BLaER1 (cell line): Measurements from ENCODE around the gene NBEA.

Experiments used
- H3K27ac ChIP-seq: shearing (Covaris generic); formaldehyde crosslinking; 2 replicates; pipeline ENCODE4 v1.8.1; 2022
- H3K27me3 ChIP-seq: shearing (Covaris generic); formaldehyde crosslinking; 2 replicates; pipeline ENCODE4 v1.8.1; 2022
- H3K36me3 ChIP-seq: shearing (Covaris generic); formaldehyde crosslinking; 2 replicates; pipeline ENCODE4 v1.8.1; 2022
- H3K4me1 ChIP-seq: shearing (Covaris generic); formaldehyde crosslinking; 2 replicates; pipeline ENCODE4 v1.8.1; 2022
- H3K4me2 ChIP-seq: shearing (Covaris generic); formaldehyde crosslinking; 2 replicates; pipeline ENCODE4 v1.8.1; 2022
- H3K4me3 ChIP-seq: shearing (Covaris generic); formaldehyde crosslinking; 2 replicates; pipeline ENCODE4 v1.8.1; 2022
- H3K9ac ChIP-seq: shearing (Covaris generic); formaldehyde crosslinking; 2 replicates; pipeline ENCODE4 v1.8.1; 2022
- H3K9me3 ChIP-seq: shearing (Covaris generic); formaldehyde crosslinking; 2 replicates; pipeline ENCODE4 v1.8.1; 2022
- H4K20me1 ChIP-seq: shearing (Covaris generic); formaldehyde crosslinking; 2 replicates; pipeline ENCODE4 v1.8.1; 2022
- Cebpa-rat ChIP-seq: shearing (Covaris generic); IDR thresholded peaks from 2 replicates; pipeline ENCODE4 v1.8.1; 2022

NBEA gene

DNA sequence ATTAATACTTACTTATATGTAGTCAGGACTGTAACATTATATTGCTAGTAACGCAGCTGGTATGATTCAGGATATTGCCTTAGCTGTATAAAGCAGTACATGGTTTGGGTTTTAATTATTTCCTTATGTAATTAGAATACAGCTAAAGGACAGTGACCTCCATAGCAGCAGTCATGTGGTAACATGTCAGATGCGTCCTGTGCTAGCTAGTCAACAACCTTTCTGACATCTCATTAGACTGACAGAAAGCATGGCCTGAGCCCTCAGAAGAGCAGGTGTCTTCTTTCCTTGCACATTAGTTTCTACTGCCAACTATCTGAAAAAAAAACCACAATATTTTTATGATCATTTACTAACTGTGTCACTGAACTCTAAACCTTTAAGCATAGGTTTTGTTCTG, 412.2 kb downstream of the NBEA start:
- Histone ChIP-seq H3K9ac (no peak overlapping the region), H3K4me2 (no peak overlapping the region), H3K9me3 (no peaks in the 10 kb centered on the region), H3K27me3 (no peaks in the 10 kb centered on the region), H3K4me1 (no peaks in the 10 kb centered on the region), H4K20me1 (no peaks in the 10 kb centered on the region), H3K36me3 (no peaks in the 10 kb centered on the region), H3K27ac (no peak overlapping the region), H3K4me3 (no peak overlapping the region)
- TF ChIP-seq Cebpa-rat, result no peak

DNA sequence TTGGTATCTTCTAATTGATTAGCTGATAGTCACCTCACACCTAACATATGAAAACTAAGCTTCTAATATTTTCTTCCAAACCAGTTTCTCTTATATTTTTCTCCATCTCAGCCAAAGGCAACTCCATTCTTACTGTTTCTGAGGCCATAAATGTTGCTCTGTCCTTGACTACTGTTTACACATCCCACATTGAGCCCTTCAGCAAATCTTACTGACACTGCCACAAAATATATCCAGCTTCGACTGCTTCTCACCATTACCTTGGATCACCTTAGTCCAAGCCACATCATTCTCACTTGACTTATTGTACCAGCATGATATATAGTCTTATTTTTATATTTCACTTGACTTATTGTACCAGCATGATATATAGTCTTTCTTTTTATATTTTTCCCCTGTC, 412.8 kb downstream of the NBEA start:
- Histone ChIP-seq H3K4me2 (no peak overlapping the region), H3K27me3 (no peaks in the 10 kb centered on the region), H3K9ac (no peak overlapping the region), H3K9me3 (no peaks in the 10 kb centered on the region), H3K4me3 (no peak overlapping the region), H4K20me1 (no peaks in the 10 kb centered on the region), H3K36me3 (no peaks in the 10 kb centered on the region), H3K4me1 (no peaks in the 10 kb centered on the region), H3K27ac (no peak overlapping the region)
- TF ChIP-seq Cebpa-rat, result no peak

DNA sequence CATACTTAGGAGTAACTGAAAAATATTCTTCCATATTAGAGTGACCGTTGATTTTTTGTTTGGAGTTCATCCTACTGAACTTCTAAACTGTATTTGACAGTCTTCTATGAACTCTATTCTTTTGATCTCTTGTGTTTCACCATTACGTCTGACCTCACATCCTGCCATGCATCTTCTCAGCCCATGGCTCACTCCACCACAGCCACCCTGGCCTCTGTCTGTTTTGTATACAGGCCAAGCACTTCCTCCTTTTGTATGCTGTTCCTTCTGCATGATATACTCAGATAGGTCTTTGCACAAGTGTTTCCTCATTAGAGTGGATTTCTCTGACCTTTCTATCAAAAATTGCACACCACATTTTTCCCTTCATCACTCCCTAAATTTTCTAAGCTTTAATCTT, 414.5 kb downstream of the NBEA start:
- Histone ChIP-seq H3K4me1 (no peaks in the 10 kb centered on the region), H3K9me3 (no peaks in the 10 kb centered on the region), H3K36me3 (no peaks in the 10 kb centered on the region), H3K9ac (no peak overlapping the region), H3K4me3 (no peak overlapping the region), H4K20me1 (no peaks in the 10 kb centered on the region), H3K4me2 (no peak overlapping the region), H3K27me3 (no peaks in the 10 kb centered on the region), H3K27ac (no peak overlapping the region)
- TF ChIP-seq Cebpa-rat, result no peak

GRCh38 chr13:35365883-35366282, 423.8 kb downstream of the NBEA start:
- H4K20me1 ChIP-seq, result no peaks in the 10 kb centered on the region
- no peak for TF ChIP-seq Cebpa-rat
- peaks cover 3% of the 10 kb centered on the region for H3K9me3 ChIP-seq
- no peaks in the 10 kb centered on the region for H3K27me3 ChIP-seq
- H3K4me3 ChIP-seq, result no peak overlapping the region
- no peaks in the 10 kb centered on the region for H3K36me3 ChIP-seq
- H3K9ac ChIP-seq, result no peak overlapping the region
- no peak overlapping the region for H3K4me2 ChIP-seq
- H3K4me1 ChIP-seq, result no peaks in the 10 kb centered on the region
- no peak overlapping the region for H3K27ac ChIP-seq

DNA sequence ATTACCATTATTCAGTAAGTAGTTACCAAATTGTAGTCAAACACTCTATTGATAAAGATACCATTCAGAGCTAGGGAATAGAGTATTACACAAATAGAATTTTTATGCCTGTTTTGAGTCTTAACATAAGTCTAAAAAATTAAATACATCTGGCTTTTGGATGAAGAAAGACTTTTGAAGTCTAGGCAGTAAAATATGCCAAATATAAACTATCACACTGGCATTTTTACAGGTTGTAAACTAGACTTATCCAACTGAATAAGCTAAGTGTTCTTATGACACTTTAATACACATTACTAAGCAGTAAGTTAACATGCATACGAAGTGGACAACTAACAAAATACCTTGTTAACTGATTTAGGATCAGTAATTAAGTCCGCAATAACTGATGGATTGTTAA, 425.5 kb downstream of the NBEA start:
- no peak overlapping the region for H3K4me3 ChIP-seq
- TF ChIP-seq Cebpa-rat, result no peak
- no peak overlapping the region for H3K27ac ChIP-seq

DNA sequence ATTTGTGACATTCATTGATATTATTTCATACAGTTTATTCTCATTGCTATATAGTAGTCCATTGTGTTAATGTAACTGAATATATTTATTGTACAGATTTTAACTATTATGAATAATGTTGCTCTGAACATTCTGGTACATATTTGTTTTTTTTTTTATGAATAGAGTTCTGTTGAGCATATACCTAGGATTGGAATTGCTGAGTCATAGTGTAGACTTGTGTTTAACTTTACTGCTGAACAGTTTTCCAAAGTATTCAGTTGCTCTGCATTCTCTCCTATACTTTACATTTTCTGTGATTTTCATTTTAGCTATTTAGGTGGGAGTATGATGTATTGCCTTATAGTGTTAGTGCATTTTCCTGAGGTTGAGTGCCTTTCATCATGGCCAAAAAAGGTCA, 436.9 kb downstream of the NBEA start:
- Histone ChIP-seq H3K36me3 (no peaks in the 10 kb centered on the region), H3K4me1 (no peaks in the 10 kb centered on the region), H3K9ac (no peak overlapping the region), H3K9me3 (no peaks in the 10 kb centered on the region), H3K27ac (no peak overlapping the region), H3K4me2 (no peak overlapping the region), H3K4me3 (no peak overlapping the region), H3K27me3 (no peaks in the 10 kb centered on the region), H4K20me1 (no peaks in the 10 kb centered on the region)
- no peak for TF ChIP-seq Cebpa-rat

More for the DNA sequence above, 425.5 kb downstream of the NBEA start:
- Histone ChIP-seq H3K36me3 (no peaks in the 10 kb centered on the region), H3K4me1 (no peaks in the 10 kb centered on the region), H3K9me3 (peaks cover 20% of the 10 kb centered on the region), H4K20me1 (no peaks in the 10 kb centered on the region), H3K4me2 (no peak overlapping the region), H3K27me3 (no peaks in the 10 kb centered on the region), H3K9ac (no peak overlapping the region)

GRCh38 chr13:35379663-35380062, 437.6 kb downstream of the NBEA start:
- Histone ChIP-seq H3K4me2 (no peak overlapping the region), H3K4me1 (no peaks in the 10 kb centered on the region), H3K9ac (no peak overlapping the region), H3K9me3 (no peaks in the 10 kb centered on the region), H3K4me3 (no peak overlapping the region), H3K36me3 (no peaks in the 10 kb centered on the region), H4K20me1 (no peaks in the 10 kb centered on the region), H3K27me3 (no peaks in the 10 kb centered on the region), H3K27ac (no peak overlapping the region)
- no peak for TF ChIP-seq Cebpa-rat

DNA sequence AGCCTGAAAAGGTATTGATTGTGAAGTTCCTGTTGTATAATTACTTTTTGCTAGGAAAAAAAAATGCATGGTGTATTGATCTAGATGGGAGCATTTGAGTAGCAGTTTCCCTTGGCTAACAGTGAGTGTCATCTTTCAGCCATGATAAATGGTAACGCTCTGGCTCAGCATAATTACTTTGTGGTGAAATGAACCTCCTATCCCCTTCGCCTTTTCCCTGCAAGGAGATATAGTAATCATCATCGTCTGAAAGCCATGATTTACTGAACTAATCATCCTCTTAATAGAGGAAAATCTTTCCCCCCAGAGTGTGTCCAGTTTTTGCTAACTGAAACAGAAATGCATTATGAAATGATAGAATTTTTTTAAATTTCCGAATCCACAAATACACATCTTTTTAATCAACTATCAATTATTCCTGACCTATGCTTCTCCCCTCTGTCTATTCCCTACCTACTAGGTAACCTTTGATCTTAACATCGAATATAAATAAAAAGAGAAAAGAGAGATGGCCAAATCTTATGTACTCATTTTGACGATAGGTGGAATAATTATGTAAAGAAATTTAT, 445.7 kb downstream of the NBEA start:
- H3K27me3 ChIP-seq, result no peaks in the 10 kb centered on the region
- no peak for TF ChIP-seq Cebpa-rat
- no peaks in the 10 kb centered on the region for H3K4me1 ChIP-seq
- H3K4me2 ChIP-seq, result no peak overlapping the region
- H3K36me3 ChIP-seq, result no peaks in the 10 kb centered on the region
- H3K9me3 ChIP-seq, result no peaks in the 10 kb centered on the region
- H3K27ac ChIP-seq, result no peak overlapping the region
- H3K4me3 ChIP-seq, result no peak overlapping the region
- no peaks in the 10 kb centered on the region for H4K20me1 ChIP-seq
- H3K9ac ChIP-seq, result no peak overlapping the region

- no peak overlapping the region for H3K4me2 ChIP-seq
Measured at GRCh38 chr13:35388441-35389355, 446.6 kb downstream of the NBEA start.

DNA sequence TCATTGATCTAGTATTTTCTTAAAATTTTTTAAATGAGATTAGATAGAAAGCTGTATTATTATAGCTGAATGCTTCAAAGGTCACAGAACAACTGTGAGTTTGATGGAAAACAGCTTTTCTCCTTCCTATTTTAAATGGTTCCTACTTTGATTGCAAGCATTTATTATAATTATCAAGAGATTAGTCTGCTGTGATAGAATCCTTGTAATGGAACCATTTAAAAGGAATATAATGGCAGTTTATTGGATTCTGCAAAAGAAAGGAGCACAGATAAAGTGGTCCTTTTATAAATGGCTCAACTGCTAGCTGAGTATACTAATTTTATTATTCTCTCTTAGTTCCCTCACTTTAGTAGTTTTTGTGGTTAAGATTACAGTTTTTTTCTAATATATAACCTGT, 447.5 kb downstream of the NBEA start:
- no peak overlapping the region for H3K4me2 ChIP-seq
- TF ChIP-seq Cebpa-rat, result no peak
- no peak overlapping the region for H3K27ac ChIP-seq
- no peak overlapping the region for H3K9ac ChIP-seq
- H3K4me1 ChIP-seq, result no peaks in the 10 kb centered on the region
- no peaks in the 10 kb centered on the region for H3K27me3 ChIP-seq
- H4K20me1 ChIP-seq, result no peaks in the 10 kb centered on the region
- no peaks in the 10 kb centered on the region for H3K36me3 ChIP-seq
- H3K9me3 ChIP-seq, result no peaks in the 10 kb centered on the region
- H3K4me3 ChIP-seq, result no peak overlapping the region

More at GRCh38 chr13:35388441-35389355, 446.6 kb downstream of the NBEA start:
- Histone ChIP-seq H3K9ac (no peak overlapping the region), H3K9me3 (no peaks in the 10 kb centered on the region), H3K4me3 (no peak overlapping the region), H3K27me3 (no peaks in the 10 kb centered on the region), H3K27ac (no peak overlapping the region), H3K4me1 (no peaks in the 10 kb centered on the region), H4K20me1 (no peaks in the 10 kb centered on the region), H3K36me3 (no peaks in the 10 kb centered on the region)
- no peak for TF ChIP-seq Cebpa-rat
